Choroid plexus epithelial cell (primary cell): ENCODE results near the gene DIP2A.

Experiments
- DNase-seq: peaks from one replicate; pipeline ENCODE4 v3.0.0-alpha.2; 2010; ENCODE audit warnings: low read depth
- H3K4me3 ChIP-seq: 2 replicates; pipeline ENCODE4 v1.5.1; 2011; ENCODE audit warnings: low read depth, mild to moderate bottlenecking, control low read depth, low read length, moderate library complexity
- CTCF ChIP-seq: conservative IDR thresholded peaks from 2 replicates; pipeline ENCODE4 v1.5.1; 2011; ENCODE audit warnings: low read depth, mild to moderate bottlenecking, control low read depth, inconsistent platforms, low read length, moderate library complexity

DIP2A gene

DNA sequence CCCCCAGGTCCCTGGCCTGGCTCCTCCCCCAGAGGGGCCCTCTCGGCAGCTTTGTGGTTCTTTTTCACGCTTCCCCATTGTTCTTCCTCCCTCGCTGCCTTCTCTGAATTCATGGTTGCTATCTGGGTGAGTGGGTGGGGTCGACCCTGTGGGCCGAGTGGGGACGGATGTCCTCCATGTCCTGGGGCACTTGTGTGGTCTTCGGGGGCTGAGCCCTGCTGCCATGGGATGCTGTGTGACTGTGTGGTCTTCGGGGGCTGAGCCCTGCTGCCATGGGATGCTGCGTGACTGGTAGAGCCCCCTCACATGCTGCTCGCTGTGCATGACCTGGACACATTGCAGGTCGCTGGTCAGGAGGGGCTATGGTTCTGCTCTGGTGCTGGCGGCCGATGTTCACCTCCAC, 21.6 kb upstream of the DIP2A start:
- TF ChIP-seq CTCF = no peak
- DNase-seq = no peak
- H3K4me3 ChIP-seq = no peak overlapping the region

- TF ChIP-seq CTCF = no peak
- no peak overlapping the region for H3K4me3 ChIP-seq
- DNase-seq = no peak
These were observed 21.2 kb upstream of the DIP2A start for GRCh38 chr21:46437511-46437910.

- no peak overlapping the region for H3K4me3 ChIP-seq
- TF ChIP-seq CTCF = no peak
- DNase-seq = no peak
These were observed 20.4 kb upstream of the DIP2A start for GRCh38 chr21:46438241-46438640.

DNA sequence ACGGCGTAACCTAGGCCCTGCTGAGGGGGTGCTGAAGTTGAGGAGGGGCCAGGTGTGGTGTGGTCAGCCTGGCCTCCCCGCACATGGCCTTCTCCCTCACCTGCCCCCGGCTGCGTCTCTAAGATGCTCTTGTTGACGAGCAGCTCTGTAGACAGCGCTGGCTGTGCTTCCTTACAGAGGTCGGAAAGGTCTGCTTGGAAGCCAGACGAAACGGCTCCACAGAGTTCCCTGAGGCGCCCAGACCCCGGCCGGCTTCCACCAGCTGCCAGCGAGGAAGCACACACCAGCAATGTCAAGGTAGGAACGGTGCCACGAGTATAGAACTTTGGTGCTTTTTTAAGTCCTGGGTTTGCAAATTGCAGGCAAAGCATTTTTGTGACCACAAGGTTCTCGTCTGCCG, 18.8 kb upstream of the DIP2A start:
- no peak for DNase-seq
- no peak overlapping the region for H3K4me3 ChIP-seq
- TF ChIP-seq CTCF = no peak

GRCh38 chr21:46441331-46441730, 17.4 kb upstream of the DIP2A start:
- no peak for TF ChIP-seq CTCF
- no peak overlapping the region for H3K4me3 ChIP-seq
- no peak for DNase-seq

DNA sequence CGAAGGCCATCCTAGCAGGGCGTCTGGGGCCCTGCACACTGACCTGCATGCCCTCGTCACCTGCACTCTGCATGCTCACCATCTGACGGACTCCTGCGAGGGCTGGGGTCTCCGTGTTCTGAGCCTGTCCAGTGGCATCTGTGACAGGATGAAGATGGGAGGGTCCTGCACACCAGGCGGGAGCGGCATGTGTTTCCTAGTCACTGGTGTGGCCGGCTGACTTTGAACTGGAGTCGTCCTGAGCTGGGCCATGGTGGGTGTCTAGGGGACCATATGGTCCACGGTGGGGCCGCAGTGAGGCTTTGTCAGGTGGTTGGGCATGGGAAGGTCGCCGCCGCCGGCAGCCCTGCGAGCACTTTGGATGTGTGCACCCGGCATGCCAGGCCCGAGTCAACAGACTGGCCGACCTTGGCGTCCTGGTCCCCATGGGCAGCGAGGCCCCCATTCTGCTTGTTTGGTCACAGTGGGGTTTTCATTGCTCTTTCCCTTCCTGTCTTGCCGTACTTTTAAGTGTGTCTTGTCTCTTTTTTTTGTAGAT, 16.7 kb upstream of the DIP2A start:
- no peak for TF ChIP-seq CTCF
- no peak overlapping the region for H3K4me3 ChIP-seq
- no peak for DNase-seq

GRCh38 chr21:46442938-46443337, 15.8 kb upstream of the DIP2A start:
- no peak for DNase-seq
- no peak for TF ChIP-seq CTCF
- H3K4me3 ChIP-seq = no peak overlapping the region
